RPMI7951 (cell line): ENCODE results near the gene OGDHL. TPM values are rescaled to one million over a fixed set of nuclear protein-coding genes. Genes with fewer than 3 reads are reported as not detected.
A peak's percentile ranks its signal among the peaks of the same experiment; 100 is the strongest.

Source experiments
- DNase-seq: peaks from one replicate; pipeline ENCODE4 v3.0.0-alpha.2; 2012; ENCODE audit warnings: low read depth
- total RNA-seq: library from RNA; depleted of rRNA; stranded (reverse); fragments of >200 nt; shearing (Covaris generic); gene quantifications from 2 replicates; pipeline ENCODE4 v1.2.3, GENCODE V29; 2014; rRNA removed

Gene OGDHL
- total RNA-seq, 1 experiment from 2014 or later, result not detected

DNA sequence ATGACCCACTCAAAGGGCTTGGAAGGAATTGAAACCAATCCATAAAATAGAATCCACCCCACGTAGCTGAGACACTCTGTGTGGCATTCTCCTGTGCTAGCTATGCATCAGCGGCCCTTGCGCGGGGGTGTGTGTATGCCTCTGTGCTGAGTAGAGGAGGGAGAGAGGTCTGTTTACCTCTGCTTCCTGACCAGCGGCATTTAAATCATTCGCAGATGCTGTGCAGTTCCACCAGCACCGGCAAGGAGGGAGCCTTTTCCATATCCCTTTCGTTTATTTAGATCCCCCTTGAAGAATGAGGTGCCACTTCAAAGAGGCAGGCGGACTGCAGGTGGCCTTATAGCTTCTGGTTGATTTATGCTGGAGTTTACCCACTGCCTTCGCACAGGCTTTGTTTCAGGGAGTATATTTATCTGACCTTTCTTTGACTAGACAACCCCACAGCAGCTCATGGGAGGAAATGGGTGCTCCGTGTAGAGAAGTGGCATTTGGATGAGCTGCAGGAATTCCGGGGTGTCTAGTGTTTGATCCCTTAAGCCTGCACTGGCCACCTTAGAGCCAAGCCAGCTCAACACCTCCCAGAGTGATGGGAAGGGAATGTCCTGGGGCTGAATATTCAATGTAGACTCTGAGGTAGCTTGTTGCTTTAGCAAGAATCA, 71.3 kb downstream of the OGDHL start:
- DNase-seq, result no peak

DNA sequence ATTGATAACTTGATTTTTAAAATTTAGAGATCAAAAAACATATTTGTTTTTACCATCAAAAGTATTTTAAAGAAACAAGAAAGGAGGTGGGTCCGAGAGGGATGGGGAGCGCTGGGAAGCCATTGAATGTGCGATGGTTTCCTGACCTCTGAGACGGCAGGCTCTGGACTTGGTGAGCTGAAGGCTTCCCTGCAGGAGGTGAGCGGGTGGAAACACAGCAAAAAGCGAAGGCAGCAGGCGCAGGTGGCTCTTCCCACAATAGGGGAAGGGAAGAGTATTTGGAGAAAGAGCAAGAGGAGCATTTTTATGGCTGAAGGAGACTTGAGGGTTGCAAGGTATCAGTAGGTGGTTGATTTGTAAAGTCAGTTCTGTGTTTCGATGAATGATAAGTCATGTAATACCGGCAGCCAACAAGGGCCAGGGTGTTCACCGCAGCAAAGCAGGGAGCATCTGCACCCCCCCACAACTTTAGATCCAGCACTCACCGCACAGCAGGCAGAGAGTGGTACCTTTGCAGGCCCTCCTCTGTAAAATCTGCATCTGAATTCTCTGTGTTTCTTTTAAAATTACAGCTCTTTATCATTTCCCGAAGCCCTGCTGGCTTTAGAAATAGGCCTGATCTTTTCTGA, 72.1 kb downstream of the OGDHL start:
- no peak for DNase-seq

DNA sequence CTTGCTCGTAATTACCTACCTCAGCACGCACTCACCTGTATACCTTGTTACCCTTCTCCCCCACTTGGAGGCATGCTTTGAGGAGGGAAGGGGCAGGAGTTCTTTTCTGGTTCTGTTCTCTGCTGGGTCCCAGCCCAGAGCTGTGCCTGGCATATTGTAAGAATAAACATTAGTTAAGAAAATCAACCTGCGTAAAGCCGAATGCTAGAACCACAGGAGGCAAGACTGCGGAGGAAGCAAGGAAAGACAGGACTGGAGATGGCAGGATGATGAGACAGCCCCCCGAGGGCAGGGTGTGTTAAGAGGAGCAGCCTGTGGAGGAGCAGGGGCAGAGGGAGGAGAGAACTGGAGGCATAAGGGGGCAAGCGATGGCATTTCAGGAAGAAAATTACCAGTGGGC, 73.2 kb downstream of the OGDHL start:
- peak; percentile 2 for DNase-seq

DNA sequence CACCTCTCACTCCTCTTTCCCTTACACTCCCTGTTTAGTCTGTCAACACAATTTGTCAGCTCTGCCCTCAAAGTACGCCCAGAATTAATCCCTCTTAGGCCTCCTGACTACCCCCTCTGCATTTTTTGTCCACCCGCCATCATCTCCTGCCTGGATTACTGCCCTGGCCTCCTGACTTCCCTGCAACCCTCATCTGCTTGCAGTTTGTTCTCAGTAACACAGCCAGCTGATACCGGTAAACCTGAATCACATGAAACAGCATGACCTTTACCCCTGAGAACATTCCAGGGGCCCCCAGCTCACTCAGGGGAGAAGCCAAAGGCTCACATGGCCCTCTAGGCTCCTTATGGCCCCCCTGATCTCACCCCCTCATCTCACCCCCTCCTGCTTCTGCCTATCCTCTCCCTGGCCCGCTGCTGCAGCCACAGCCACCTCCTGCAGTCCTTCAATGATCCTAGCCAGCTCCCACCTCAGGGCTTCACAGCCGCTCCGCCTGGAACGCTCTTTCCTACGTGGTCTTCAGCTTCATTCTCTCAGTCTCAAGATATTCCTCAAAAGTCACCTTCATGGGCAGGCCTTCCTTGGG, 73.8 kb downstream of the OGDHL start:
- DNase-seq, result no peak

DNA sequence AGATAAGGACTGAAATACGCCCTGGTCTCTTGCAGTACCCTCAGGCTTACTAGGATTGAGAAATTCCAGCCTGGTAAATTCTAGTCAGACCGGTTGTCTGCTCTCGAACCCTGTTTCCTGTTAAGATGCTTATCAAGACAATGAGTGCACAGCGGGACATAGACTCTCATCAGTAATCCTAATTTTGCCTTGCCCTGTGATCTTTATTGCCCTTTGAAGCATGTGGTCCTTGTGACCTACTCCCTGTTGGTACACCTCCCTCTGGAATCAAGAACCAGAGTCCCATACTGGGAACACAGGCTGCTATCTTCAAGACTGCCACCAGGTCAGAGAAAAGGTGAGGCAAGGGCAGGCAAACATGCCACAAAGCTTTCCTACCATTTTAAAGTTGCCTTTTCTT, 75.5 kb downstream of the OGDHL start:
- DNase-seq, result no peak

Other genes with a start within 250 kb of the OGDHL start
- gene ERCC6, start 223.2 kb downstream of the OGDHL start, total RNA-seq, result 7.8 and 8.1 TPM in 2 replicates
- gene SLC18A3, start 152.0 kb downstream of the OGDHL start, total RNA-seq, result not detected in 2 replicates
- gene CHAT, start 148.3 kb downstream of the OGDHL start, total RNA-seq, result not detected in 2 replicates
- not detected in 2 replicates for gene C10orf53, start 82.7 kb downstream of the OGDHL start, total RNA-seq
- 16.8 and 21.7 TPM in 2 replicates for gene PARG, start 179.7 kb upstream of the OGDHL start, total RNA-seq
- 6.7 and 8.8 TPM in 2 replicates for gene TIMM23B, start 179.7 kb upstream of the OGDHL start, total RNA-seq
- 2.3 and 2.8 TPM in 2 replicates for gene AGAP6, start 226.1 kb upstream of the OGDHL start, total RNA-seq